AG10803 (cell line): Measurements from ENCODE around the gene ELF5.

Source experiments
- DNase-seq: peaks from one replicate; pipeline ENCODE4 v3.0.0; 2010; ENCODE audit warnings: low read depth
- H3K4me3 ChIP-seq: 2 replicates; pipeline ENCODE4 v1.5.1; 2011; ENCODE audit warnings: mild to moderate bottlenecking, low read length, control low read depth
- CTCF ChIP-seq: conservative IDR thresholded peaks from 2 replicates; pipeline ENCODE4 v1.5.1; 2011; ENCODE audit warnings: mild to moderate bottlenecking, low read length, control low read depth, inconsistent platforms

ELF5 gene

GRCh38 chr11:34448223-34448994 is 65.2 kb downstream of the ELF5 start:
- TF ChIP-seq CTCF: no peak
- no peak overlapping the region for H3K4me3 ChIP-seq
- DNase-seq: no peak

GRCh38 chr11:34447044-34447443 is 66.5 kb downstream of the ELF5 start:
- DNase-seq: no peak
- no peak for TF ChIP-seq CTCF
- no peak overlapping the region for H3K4me3 ChIP-seq

GRCh38 chr11:34446386-34446785 is 67.2 kb downstream of the ELF5 start:
- no peak for DNase-seq
- H3K4me3 ChIP-seq: no peak overlapping the region
- no peak for TF ChIP-seq CTCF

GRCh38 chr11:34445956-34446355 is 67.6 kb downstream of the ELF5 start:
- no peak for DNase-seq
- no peak overlapping the region for H3K4me3 ChIP-seq
- TF ChIP-seq CTCF: no peak

- no peak for TF ChIP-seq CTCF
- no peak overlapping the region for H3K4me3 ChIP-seq
- DNase-seq: no peak
These were observed 69.2 kb downstream of the ELF5 start for GRCh38 chr11:34444428-34444827.

GRCh38 chr11:34443136-34443535 is 70.5 kb downstream of the ELF5 start:
- TF ChIP-seq CTCF: no peak
- H3K4me3 ChIP-seq: no peak overlapping the region
- DNase-seq: no peak

- DNase-seq: no peak
- no peak for TF ChIP-seq CTCF
- no peak overlapping the region for H3K4me3 ChIP-seq
These were observed 71.8 kb downstream of the ELF5 start for GRCh38 chr11:34441814-34442213.
